ENCODE measurements around the gene TPSAB1. TPM values are rescaled to one million over a fixed set of nuclear protein-coding genes. Genes with fewer than 3 reads are reported as not detected.
"Not testable (repeated sequence)": the region's sequence is repeated elsewhere in the genome, so short reads cannot be mapped to it uniquely, and the experiment has no call there.

TPSAB1 gene
- total RNA-seq, 1 donor from 2014 or later = 4.1 TPM

- intact Hi-C loops (cut with DNase I) = not testable (repeated sequence)
These were observed 576 bp downstream of the TPSAB1 start for GRCh38 chr16:1241081-1241480.

GRCh38 chr16:1243363-1243762 lies 2.9 kb downstream of the TPSAB1 start:
- intact Hi-C loops (cut with DNase I); DNase-seq (ENCODE audit: low spot score): not testable (repeated sequence)

More at GRCh38 chr16:1241081-1241480, 576 bp downstream of the TPSAB1 start:
- DNase-seq (ENCODE audit: low spot score) = not testable (repeated sequence)

GRCh38 chr16:1243907-1244850 lies 3.7 kb downstream of the TPSAB1 start:
- DNase-seq (ENCODE audit: low spot score); intact Hi-C loops (cut with DNase I): not testable (repeated sequence)

- no peak for DNase-seq (ENCODE audit: low spot score)
These were observed 4.4 kb downstream of the TPSAB1 start for GRCh38 chr16:1244881-1245280.

GRCh38 chr16:1245452-1246020 lies 5.0 kb downstream of the TPSAB1 start:
- intact Hi-C loops (cut with DNase I) = no loop called here

More at GRCh38 chr16:1244881-1245280, 4.4 kb downstream of the TPSAB1 start:
- intact Hi-C loops (cut with DNase I) = no loop called here

GRCh38 chr16:1247903-1248537 lies 7.5 kb downstream of the TPSAB1 start:
- intact Hi-C loops (cut with DNase I); DNase-seq (ENCODE audit: low spot score): not testable (repeated sequence)

More at GRCh38 chr16:1245452-1246020, 5.0 kb downstream of the TPSAB1 start:
- DNase-seq (ENCODE audit: low spot score) = no peak

GRCh38 chr16:1249031-1249755 lies 8.7 kb downstream of the TPSAB1 start:
- intact Hi-C loops (cut with DNase I); DNase-seq (ENCODE audit: low spot score): not testable (repeated sequence)

- intact Hi-C loops (cut with DNase I) = not testable (repeated sequence)
These were observed 13.3 kb downstream of the TPSAB1 start for GRCh38 chr16:1253701-1254364.

GRCh38 chr16:1254821-1255220 lies 14.3 kb downstream of the TPSAB1 start:
- DNase-seq (ENCODE audit: low spot score); intact Hi-C loops (cut with DNase I): not testable (repeated sequence)

More at GRCh38 chr16:1253701-1254364, 13.3 kb downstream of the TPSAB1 start:
- not testable (repeated sequence) for DNase-seq (ENCODE audit: low spot score)

GRCh38 chr16:1255276-1256122 lies 15.0 kb downstream of the TPSAB1 start, which contains the start of gene TPSD1:
Gene TPSD1 (plus strand): TSS chr16:1256069. CDS start chr16:1256281, 212 bp downstream.
- intact Hi-C loops (cut with DNase I); DNase-seq (ENCODE audit: low spot score): not testable (repeated sequence)

GRCh38 chr16:1256296-1256873 lies 15.9 kb downstream of the TPSAB1 start:
- DNase-seq (ENCODE audit: low spot score); intact Hi-C loops (cut with DNase I): not testable (repeated sequence)

- intact Hi-C loops (cut with DNase I) = no loop called here
- no peak for DNase-seq (ENCODE audit: low spot score)
These were observed 16.4 kb downstream of the TPSAB1 start for GRCh38 chr16:1256874-1257322.

GRCh38 chr16:1257561-1258224 lies 17.2 kb downstream of the TPSAB1 start:
- intact Hi-C loops (cut with DNase I) = no loop called here
- no peak for DNase-seq (ENCODE audit: low spot score)

GRCh38 chr16:1258225-1258600 lies 17.7 kb downstream of the TPSAB1 start:
- no peak for DNase-seq (ENCODE audit: low spot score)
- intact Hi-C loops (cut with DNase I) = no loop called here

GRCh38 chr16:1258906-1259759 lies 18.6 kb downstream of the TPSAB1 start:
- no peak for DNase-seq (ENCODE audit: low spot score)
- intact Hi-C loops (cut with DNase I) = no loop called here

GRCh38 chr16:1259760-1260068 lies 19.2 kb downstream of the TPSAB1 start:
- intact Hi-C loops (cut with DNase I) = no loop called here
- no peak for DNase-seq (ENCODE audit: low spot score)
